Tibial artery (tissue), 4 donors: Measurements from ENCODE around the gene MED17.

Experiments
- DNase-seq, 2 donors: peaks; one replicate each; pipeline ENCODE4 v3.0.0-alpha.2; 2019
- H3K27ac ChIP-seq, 2 donors: fragments of 200-600 bp; sonication (generic) in 1 of 2; 1 replicate in 1 of 2; 2 replicates in 1 of 2; pipeline ENCODE4 v1.5.1; 2018 to 2019; ENCODE audit warnings: mild to moderate bottlenecking in 1 of 2
- H3K27me3 ChIP-seq, 2 donors: fragments of 200-600 bp; sonication (generic) in 1 of 2; one replicate each; pipeline versions ENCODE4 v1.5.1 to v1.6.0; 2016 to 2019
- H3K36me3 ChIP-seq, 3 donors: fragments of 200-600 bp; sonication (generic) in 2 of 3; one replicate each; pipeline ENCODE4 v1.5.1; 2016 to 2019; ENCODE audit warnings: mild to moderate bottlenecking in 2 of 3
- H3K4me1 ChIP-seq, 4 donors: fragments of 200-600 bp; sonication (generic) in 2 of 4; 1 replicate in 3 of 4; 2 replicates in 1 of 4; pipeline ENCODE4 v1.5.1; 2016 to 2019
- H3K4me3 ChIP-seq, 2 donors: fragments of 200-600 bp; sonication (generic) in 1 of 2; 1 replicate in 1 of 2; 2 replicates in 1 of 2; pipeline ENCODE4 v1.5.1; 2018 to 2019; ENCODE audit warnings: mild to moderate bottlenecking in 2 of 2
- H3K9me3 ChIP-seq, 3 donors: fragments of 200-600 bp; sonication (generic) in 1 of 3; one replicate each; pipeline ENCODE4 v1.5.1; 2016 to 2019
- CTCF ChIP-seq, 2 experiments: fragments of 200-600 bp in 1 of 2; fragments of 450-650 bp in 1 of 2; IDR thresholded peaks; one replicate each; pipeline ENCODE4 v1.5.1; 2017 to 2019; ENCODE audit warnings: antibody characterized with exemption in 2 of 2, mild to moderate bottlenecking in 1 of 2, moderate library complexity in 1 of 2
- intact Hi-C: fragments of 100-400 bp; cut with DNase I; formaldehyde crosslinking; loops from one replicate; pipeline ENCODE4 v1.15.0; 2023; ENCODE audit warnings: low total_unique reads

MED17 gene

GRCh38 chr11:93765551-93765950 is 18.5 kb upstream of the MED17 start:
- intact Hi-C loops: no loop called here
- no peak overlapping the region for H3K4me3 ChIP-seq
- TF ChIP-seq CTCF (IDR thresholded peaks at IDR 0.05): no peak
- no peak for DNase-seq
- H3K27me3 ChIP-seq: no peaks in the 10 kb centered on the region
- no peaks in the 10 kb centered on the region for H3K4me1 ChIP-seq
- no peaks in the 10 kb centered on the region for H3K9me3 ChIP-seq
- peaks cover 26 to 43% (median 30%) of the 10 kb centered on the region in 3 donors for H3K36me3 ChIP-seq
- H3K27ac ChIP-seq: no peak overlapping the region

- no peak overlapping the region for H3K4me3 ChIP-seq
- H3K9me3 ChIP-seq: no peaks in the 10 kb centered on the region
- intact Hi-C loops: no loop called here
- no peaks in the 10 kb centered on the region for H3K4me1 ChIP-seq
- peaks cover 16 to 33% (median 22%) of the 10 kb centered on the region in 3 donors for H3K36me3 ChIP-seq
- DNase-seq: no peak
- no peak overlapping the region for H3K27ac ChIP-seq
- no peaks in the 10 kb centered on the region for H3K27me3 ChIP-seq
- TF ChIP-seq CTCF (IDR thresholded peaks at IDR 0.05): no peak
Measured at GRCh38 chr11:93766504-93766903, 17.6 kb upstream of the MED17 start.

DNA sequence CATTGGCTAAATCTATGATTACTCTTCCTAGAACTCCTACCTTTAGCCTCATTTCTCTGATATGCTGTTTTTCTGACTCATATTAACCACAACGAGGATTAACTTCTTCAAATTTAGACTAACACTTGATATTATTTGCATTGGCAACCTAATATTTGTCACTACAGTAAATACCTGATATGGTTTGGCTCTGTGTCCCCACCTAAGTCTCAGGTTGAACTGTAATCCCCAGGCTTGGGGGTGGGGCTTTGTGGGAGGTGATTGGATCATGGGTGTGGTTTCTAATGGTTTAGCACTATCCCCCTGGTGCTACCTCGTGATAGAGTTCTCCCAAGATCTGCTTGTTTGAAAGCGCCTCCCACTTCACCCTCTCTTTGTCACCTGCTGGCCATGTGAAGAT is 17.1 kb upstream of the MED17 start:
- Histone ChIP-seq H3K9me3 (no peaks in the 10 kb centered on the region), H3K27ac (no peak overlapping the region), H3K4me3 (no peak overlapping the region), H3K27me3 (no peaks in the 10 kb centered on the region), H3K36me3 (peaks cover 11 to 28% (median 18%) of the 10 kb centered on the region in 3 donors), H3K4me1 (no peaks in the 10 kb centered on the region)
- TF ChIP-seq CTCF (IDR thresholded peaks at IDR 0.05): no peak
- intact Hi-C loops: no loop called here
- no peak for DNase-seq

DNA sequence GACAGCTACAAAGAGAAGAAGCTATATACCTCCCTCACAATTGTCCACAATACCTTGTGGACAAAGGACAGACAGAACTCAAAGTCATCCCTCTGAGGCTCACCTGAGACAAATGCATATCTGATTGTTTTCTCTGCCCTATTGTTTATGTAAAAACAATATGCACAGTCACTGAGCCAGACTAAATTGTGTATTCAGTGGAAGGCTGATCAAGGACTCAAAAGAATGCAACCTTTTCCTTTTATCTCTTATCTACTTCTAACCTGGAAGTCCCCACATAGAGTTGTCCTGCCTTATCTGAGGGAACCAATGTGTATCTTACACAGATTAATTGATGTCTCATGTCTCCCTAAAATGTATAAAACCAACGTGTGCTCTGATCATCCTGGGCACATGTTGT is 13.9 kb upstream of the MED17 start:
- Histone ChIP-seq H3K27me3 (no peaks in the 10 kb centered on the region), H3K4me3 (no peak overlapping the region), H3K4me1 (no peaks in the 10 kb centered on the region), H3K9me3 (no peaks in the 10 kb centered on the region), H3K36me3 (peaks cover 0 to under 1% (median 0%) of the 10 kb centered on the region in 3 donors), H3K27ac (no peak overlapping the region)
- TF ChIP-seq CTCF (IDR thresholded peaks at IDR 0.05): no peak
- intact Hi-C loops: no loop called here
- no peak for DNase-seq

DNA sequence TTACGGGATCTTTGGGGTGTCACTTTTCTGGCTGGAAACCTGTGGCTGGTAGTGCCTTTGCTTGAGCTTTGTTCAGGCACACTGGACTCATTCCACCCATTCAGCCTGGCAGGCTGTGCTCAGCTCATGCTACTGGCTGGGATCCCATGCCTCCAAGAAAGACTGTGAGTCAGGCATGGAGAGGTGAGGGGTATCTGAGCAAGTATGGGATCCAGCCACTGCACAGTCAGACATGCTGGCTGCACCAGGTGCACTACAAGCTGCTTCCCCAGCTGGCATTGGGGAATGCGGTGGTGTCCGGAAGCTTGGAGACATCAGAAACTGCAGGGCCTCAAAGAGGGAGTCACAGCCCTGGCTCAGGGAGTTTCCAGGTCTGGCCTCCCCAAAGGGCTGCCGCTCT is 12.0 kb upstream of the MED17 start:
- intact Hi-C loops: no loop called here
- DNase-seq: no peak
- TF ChIP-seq CTCF (IDR thresholded peaks at IDR 0.05): no peak

GRCh38 chr11:93773045-93773477 is 11.0 kb upstream of the MED17 start:
- TF ChIP-seq CTCF (IDR thresholded peaks at IDR 0.05): no peak
- no peaks in the 10 kb centered on the region for H3K9me3 ChIP-seq

More for the DNA sequence above, 12.0 kb upstream of the MED17 start:
- Histone ChIP-seq H3K4me3 (no peak overlapping the region), H3K36me3 (no peaks in the 10 kb centered on the region), H3K9me3 (no peaks in the 10 kb centered on the region), H3K4me1 (no peaks in the 10 kb centered on the region), H3K27ac (no peak overlapping the region), H3K27me3 (no peaks in the 10 kb centered on the region)

More at GRCh38 chr11:93773045-93773477, 11.0 kb upstream of the MED17 start:
- no peaks in the 10 kb centered on the region for H3K4me1 ChIP-seq
- H3K27ac ChIP-seq: no peak overlapping the region
- no peaks in the 10 kb centered on the region for H3K27me3 ChIP-seq
- intact Hi-C loops: no loop called here
- no peaks in the 10 kb centered on the region for H3K36me3 ChIP-seq
- no peak for DNase-seq
- no peak overlapping the region for H3K4me3 ChIP-seq
